Measurements from ENCODE around the gene EPS15. TPM values are rescaled to one million over a fixed set of nuclear protein-coding genes. Genes with fewer than 3 reads are reported as not detected.

Gene EPS15
- total RNA-seq, 1 experiment from 2014 or later, result 116 TPM

DNA sequence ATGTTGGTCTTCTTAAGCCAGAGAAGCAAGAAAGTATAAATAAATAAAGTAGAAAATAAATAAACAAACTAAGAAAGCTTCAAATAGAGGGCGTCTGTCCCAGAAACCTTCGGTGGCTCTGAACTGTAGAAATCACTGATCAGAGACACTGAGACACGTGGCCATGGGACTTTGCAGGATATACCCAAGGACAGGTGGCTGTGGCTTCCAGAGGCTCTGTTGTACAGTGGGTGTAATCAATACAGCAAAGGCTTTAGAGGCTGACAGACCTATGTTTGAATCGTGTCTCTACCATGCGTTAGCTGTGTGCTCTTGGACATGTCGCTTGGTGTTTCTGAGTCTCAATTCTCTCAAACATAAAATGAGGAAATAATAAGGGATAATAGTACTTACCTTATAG is 41.0 kb upstream of the EPS15 start:
- H3K9me3 ChIP-seq (ENCODE audit: low read length), result no peaks in the 10 kb centered on the region
- no peak overlapping the region for H3K4me3 ChIP-seq (ENCODE audit: low read length)
- H3K4me1 ChIP-seq (ENCODE audit: low read length), result no peaks in the 10 kb centered on the region
- no peak overlapping the region for H2AFZ ChIP-seq (ENCODE audit: low read length)
- H3K36me3 ChIP-seq (ENCODE audit: insufficient read depth, low read length), result no peaks in the 10 kb centered on the region
- no peaks in the 10 kb centered on the region for H3K27me3 ChIP-seq (ENCODE audit: low read length)
- H3K4me2 ChIP-seq (ENCODE audit: low read depth, low read length, poor library complexity, severe bottlenecking), result no peak overlapping the region
- no peaks in the 10 kb centered on the region for H3K9me2 ChIP-seq (replicated peaks; ENCODE audit: insufficient read depth, low read length)
- H3K9ac ChIP-seq (ENCODE audit: low read length), result no peak overlapping the region
- H3K27ac ChIP-seq (ENCODE audit: low read length), result no peak overlapping the region
- no peaks in the 10 kb centered on the region for H4K20me1 ChIP-seq (ENCODE audit: insufficient read depth, low read depth, low read length)
- no peaks in the 10 kb centered on the region for H3K79me2 ChIP-seq (ENCODE audit: low read length)
- no peak for DNase-seq

DNA sequence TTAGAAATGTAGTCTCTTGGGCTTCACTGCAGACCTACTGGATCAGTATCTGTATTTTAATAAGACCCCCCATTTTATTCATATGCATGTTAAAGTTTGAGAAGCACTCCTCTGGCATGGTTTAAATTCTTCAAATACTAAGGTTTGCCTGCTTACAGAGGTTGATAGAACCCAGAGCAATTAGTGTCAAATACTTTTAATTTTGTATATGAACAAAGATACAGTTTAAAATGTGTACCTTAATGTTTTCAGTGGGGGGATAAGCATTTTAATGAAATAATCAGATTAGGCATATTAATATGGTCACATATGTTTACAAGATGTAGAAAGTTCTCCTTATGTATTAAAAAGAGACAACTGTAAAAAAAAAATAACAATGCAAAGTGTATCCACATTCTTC is 40.4 kb upstream of the EPS15 start:
- H3K27ac ChIP-seq (ENCODE audit: low read length), result no peak overlapping the region
- no peaks in the 10 kb centered on the region for H3K27me3 ChIP-seq (ENCODE audit: low read length)
- H3K9me3 ChIP-seq (ENCODE audit: low read length), result no peaks in the 10 kb centered on the region
- H3K9me2 ChIP-seq (replicated peaks; ENCODE audit: insufficient read depth, low read length), result no peaks in the 10 kb centered on the region
- H3K9ac ChIP-seq (ENCODE audit: low read length), result no peak overlapping the region
- H3K4me1 ChIP-seq (ENCODE audit: low read length), result no peaks in the 10 kb centered on the region
- H2AFZ ChIP-seq (ENCODE audit: low read length), result no peak overlapping the region
- no peaks in the 10 kb centered on the region for H3K79me2 ChIP-seq (ENCODE audit: low read length)
- DNase-seq, result no peak
- H3K4me2 ChIP-seq (ENCODE audit: low read depth, low read length, poor library complexity, severe bottlenecking), result no peak overlapping the region
- no peak overlapping the region for H3K4me3 ChIP-seq (ENCODE audit: low read length)
- H4K20me1 ChIP-seq (ENCODE audit: insufficient read depth, low read depth, low read length), result no peaks in the 10 kb centered on the region
- H3K36me3 ChIP-seq (ENCODE audit: insufficient read depth, low read length), result no peaks in the 10 kb centered on the region

DNA sequence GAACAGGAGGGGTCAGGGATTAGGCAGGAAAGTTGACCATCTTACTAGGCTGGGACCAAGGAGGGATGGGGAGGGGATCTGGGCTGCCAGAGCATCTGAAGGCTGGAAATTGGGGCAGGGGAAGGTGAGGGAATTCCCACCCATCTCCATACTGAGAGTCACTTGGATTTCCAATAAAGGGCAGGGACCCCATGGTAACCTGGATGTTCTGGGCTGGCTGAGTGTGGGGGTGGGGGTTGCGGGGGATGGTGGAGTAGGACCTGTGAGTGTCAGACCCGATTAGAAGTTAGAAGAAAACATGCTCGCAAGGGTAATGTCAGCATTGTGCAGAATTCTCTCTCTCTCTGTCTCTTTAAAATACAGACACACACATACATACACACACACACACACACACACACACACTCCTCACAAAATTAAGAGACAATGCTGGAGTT is 40.0 kb upstream of the EPS15 start:
- Histone ChIP-seq H3K4me1 (ENCODE audit: low read length) (no peaks in the 10 kb centered on the region), H3K9me3 (ENCODE audit: low read length) (no peaks in the 10 kb centered on the region), H3K9me2 (replicated peaks; ENCODE audit: insufficient read depth, low read length) (no peaks in the 10 kb centered on the region), H3K27me3 (ENCODE audit: low read length) (no peaks in the 10 kb centered on the region), H3K4me3 (ENCODE audit: low read length) (no peak overlapping the region), H3K27ac (ENCODE audit: low read length) (no peak overlapping the region), H4K20me1 (ENCODE audit: insufficient read depth, low read depth, low read length) (no peaks in the 10 kb centered on the region), H3K79me2 (ENCODE audit: low read length) (no peaks in the 10 kb centered on the region), H3K4me2 (ENCODE audit: low read depth, low read length, poor library complexity, severe bottlenecking) (no peak overlapping the region), H3K36me3 (ENCODE audit: insufficient read depth, low read length) (no peaks in the 10 kb centered on the region), H3K9ac (ENCODE audit: low read length) (no peak overlapping the region), H2AFZ (ENCODE audit: low read length) (no peak overlapping the region)
- no peak for DNase-seq

DNA sequence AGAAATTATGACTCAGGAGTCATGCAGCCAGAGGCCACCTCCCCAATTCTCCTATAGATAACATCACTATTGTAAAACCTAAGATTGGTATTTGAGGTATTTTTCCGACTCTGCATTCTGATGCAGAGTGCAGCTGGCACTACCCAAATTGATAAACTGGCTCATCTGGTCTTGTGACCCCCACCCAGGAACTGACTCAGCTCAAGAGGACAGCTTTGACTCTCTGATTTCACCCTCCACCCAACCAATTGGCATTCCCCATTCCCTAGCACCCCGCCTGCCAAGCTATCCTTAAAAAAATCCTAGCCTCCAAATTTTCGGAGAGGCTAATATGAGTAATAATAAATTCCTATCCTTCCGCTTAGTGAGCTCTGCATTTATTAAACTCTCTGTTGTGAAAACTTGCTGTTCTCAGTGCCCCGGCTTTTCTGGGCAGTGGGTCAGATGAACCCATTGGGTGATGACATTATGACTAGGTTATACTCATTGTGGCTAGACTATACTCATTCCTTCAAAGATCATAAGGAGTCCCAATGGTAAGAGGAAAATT is 39.4 kb upstream of the EPS15 start:
- Histone ChIP-seq H3K4me3 (ENCODE audit: low read length) (no peak overlapping the region), H3K4me2 (ENCODE audit: low read depth, low read length, poor library complexity, severe bottlenecking) (no peak overlapping the region), H3K27ac (ENCODE audit: low read length) (no peak overlapping the region), H3K9me2 (replicated peaks; ENCODE audit: insufficient read depth, low read length) (no peaks in the 10 kb centered on the region), H3K9me3 (ENCODE audit: low read length) (no peaks in the 10 kb centered on the region), H3K36me3 (ENCODE audit: insufficient read depth, low read length) (no peaks in the 10 kb centered on the region), H3K27me3 (ENCODE audit: low read length) (no peaks in the 10 kb centered on the region), H4K20me1 (ENCODE audit: insufficient read depth, low read depth, low read length) (no peaks in the 10 kb centered on the region), H2AFZ (ENCODE audit: low read length) (no peak overlapping the region), H3K4me1 (ENCODE audit: low read length) (no peaks in the 10 kb centered on the region), H3K79me2 (ENCODE audit: low read length) (no peaks in the 10 kb centered on the region), H3K9ac (ENCODE audit: low read length) (no peak overlapping the region)
- no peak for DNase-seq

DNA sequence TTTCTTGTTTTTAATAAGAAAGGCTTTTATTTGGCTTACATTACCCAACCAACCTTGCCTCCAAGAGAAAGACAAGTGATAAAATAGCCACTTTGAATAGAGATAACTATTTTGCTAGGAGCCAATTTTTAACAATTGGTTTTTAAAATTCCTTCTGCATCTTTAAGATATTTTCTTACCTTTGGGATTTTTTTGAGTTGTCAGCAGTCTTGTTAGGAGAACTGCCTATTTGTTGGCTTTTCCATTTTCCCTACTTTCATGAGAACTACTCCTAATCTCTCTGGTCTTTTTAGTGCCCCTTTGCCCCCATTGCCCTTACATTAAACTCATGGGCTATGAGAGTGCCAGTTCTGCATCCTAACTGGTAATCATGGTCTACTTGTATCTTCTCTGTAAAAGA is 38.1 kb upstream of the EPS15 start:
- H3K9ac ChIP-seq (ENCODE audit: low read length), result no peak overlapping the region
- no peak overlapping the region for H3K4me2 ChIP-seq (ENCODE audit: low read depth, low read length, poor library complexity, severe bottlenecking)
- H3K27me3 ChIP-seq (ENCODE audit: low read length), result no peaks in the 10 kb centered on the region
- H3K9me3 ChIP-seq (ENCODE audit: low read length), result no peaks in the 10 kb centered on the region
- H4K20me1 ChIP-seq (ENCODE audit: insufficient read depth, low read depth, low read length), result no peaks in the 10 kb centered on the region
- H3K4me3 ChIP-seq (ENCODE audit: low read length), result no peak overlapping the region
- H3K9me2 ChIP-seq (replicated peaks; ENCODE audit: insufficient read depth, low read length), result no peaks in the 10 kb centered on the region
- H2AFZ ChIP-seq (ENCODE audit: low read length), result no peak overlapping the region
- no peaks in the 10 kb centered on the region; the same call in 1 of the 2 replicates for H3K36me3 ChIP-seq (ENCODE audit: insufficient read depth, low read length)
- H3K27ac ChIP-seq (ENCODE audit: low read length), result no peak overlapping the region
- no peaks in the 10 kb centered on the region for H3K79me2 ChIP-seq (ENCODE audit: low read length)
- no peak for DNase-seq
- no peaks in the 10 kb centered on the region for H3K4me1 ChIP-seq (ENCODE audit: low read length)

DNA sequence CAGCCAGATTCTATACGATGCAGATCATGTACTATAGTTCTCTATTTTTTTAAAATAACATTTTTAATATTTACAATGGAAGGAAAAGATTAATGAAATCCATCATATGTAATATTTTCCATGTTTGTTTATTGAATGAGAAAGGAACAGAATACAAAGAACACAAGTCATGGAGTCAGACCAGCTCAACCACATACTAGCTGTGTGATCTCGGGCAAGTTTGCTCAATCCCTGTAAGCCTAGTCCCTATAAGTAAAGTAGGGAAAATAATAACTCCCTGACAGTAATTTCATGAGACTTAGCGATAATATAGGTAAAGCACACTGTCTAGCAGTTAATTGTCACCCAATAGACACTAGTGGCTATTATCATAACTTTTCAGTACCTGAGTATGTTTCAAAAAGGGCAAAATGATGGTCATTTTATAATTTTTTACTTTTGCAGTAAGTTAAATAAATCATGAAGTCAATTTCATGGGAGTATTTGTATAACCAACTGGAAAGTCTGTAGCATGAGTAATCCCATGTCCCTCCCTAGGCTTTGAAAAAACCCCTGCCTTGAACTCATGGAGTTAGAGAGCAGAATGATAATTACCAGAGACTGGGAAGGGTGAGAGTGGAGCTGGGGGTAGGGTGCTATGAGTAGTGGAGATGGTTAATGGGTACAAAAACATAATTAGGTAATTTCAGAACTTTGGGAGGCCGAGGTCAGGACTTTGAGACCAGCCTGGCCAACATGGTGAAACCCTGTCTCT is 37.0 kb upstream of the EPS15 start:
- Histone ChIP-seq H3K27me3 (ENCODE audit: low read length) (no peaks in the 10 kb centered on the region), H4K20me1 (ENCODE audit: insufficient read depth, low read depth, low read length) (no peaks in the 10 kb centered on the region), H2AFZ (ENCODE audit: low read length) (no peak overlapping the region), H3K9me3 (ENCODE audit: low read length) (no peaks in the 10 kb centered on the region), H3K9me2 (replicated peaks; ENCODE audit: insufficient read depth, low read length) (no peaks in the 10 kb centered on the region), H3K79me2 (ENCODE audit: low read length) (no peaks in the 10 kb centered on the region), H3K36me3 (ENCODE audit: insufficient read depth, low read length) (no peaks in the 10 kb centered on the region; the same call in 1 of the 2 replicates), H3K4me2 (ENCODE audit: low read depth, low read length, poor library complexity, severe bottlenecking) (no peak overlapping the region), H3K4me3 (ENCODE audit: low read length) (no peak overlapping the region), H3K9ac (ENCODE audit: low read length) (no peak overlapping the region), H3K27ac (ENCODE audit: low read length) (no peak overlapping the region), H3K4me1 (ENCODE audit: low read length) (peaks cover 2% of the 10 kb centered on the region; the same call in 1 of the 2 replicates)
- DNase-seq, result no peak

DNA sequence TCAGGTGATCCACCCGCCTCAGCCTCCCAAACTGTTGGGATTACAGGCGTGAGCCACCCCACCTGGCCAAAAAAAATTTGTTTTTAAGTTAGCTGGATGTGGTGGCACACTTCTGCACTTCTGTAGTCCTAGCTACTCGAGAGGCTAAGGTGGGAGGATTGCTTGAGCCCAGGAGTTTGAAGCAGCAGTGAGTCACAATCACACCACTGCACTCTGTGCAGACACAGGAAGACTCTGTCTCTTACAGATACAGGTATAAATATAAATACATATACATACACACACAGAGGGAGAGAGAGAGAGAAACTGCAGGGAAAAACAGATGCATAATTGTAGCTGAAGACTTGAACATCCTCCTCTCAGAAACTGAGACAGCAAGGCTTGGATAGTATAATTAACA is 34.8 kb upstream of the EPS15 start:
- H3K4me3 ChIP-seq (ENCODE audit: low read length), result no peak overlapping the region
- no peak overlapping the region for H3K27ac ChIP-seq (ENCODE audit: low read length)
- no peaks in the 10 kb centered on the region for H4K20me1 ChIP-seq (ENCODE audit: insufficient read depth, low read depth, low read length)
- H3K4me2 ChIP-seq (ENCODE audit: low read depth, low read length, poor library complexity, severe bottlenecking), result no peak overlapping the region
- no peak overlapping the region for H2AFZ ChIP-seq (ENCODE audit: low read length)
- H3K36me3 ChIP-seq (ENCODE audit: insufficient read depth, low read length), result no peaks in the 10 kb centered on the region; the same call in 1 of the 2 replicates
- H3K27me3 ChIP-seq (ENCODE audit: low read length), result no peaks in the 10 kb centered on the region
- peaks cover 5% of the 10 kb centered on the region; the same call in 1 of the 2 replicates for H3K4me1 ChIP-seq (ENCODE audit: low read length)
- H3K9ac ChIP-seq (ENCODE audit: low read length), result no peak overlapping the region
- no peaks in the 10 kb centered on the region for H3K9me2 ChIP-seq (replicated peaks; ENCODE audit: insufficient read depth, low read length)
- no peak for DNase-seq
- no peaks in the 10 kb centered on the region for H3K9me3 ChIP-seq (ENCODE audit: low read length)
- no peaks in the 10 kb centered on the region for H3K79me2 ChIP-seq (ENCODE audit: low read length)

DNA sequence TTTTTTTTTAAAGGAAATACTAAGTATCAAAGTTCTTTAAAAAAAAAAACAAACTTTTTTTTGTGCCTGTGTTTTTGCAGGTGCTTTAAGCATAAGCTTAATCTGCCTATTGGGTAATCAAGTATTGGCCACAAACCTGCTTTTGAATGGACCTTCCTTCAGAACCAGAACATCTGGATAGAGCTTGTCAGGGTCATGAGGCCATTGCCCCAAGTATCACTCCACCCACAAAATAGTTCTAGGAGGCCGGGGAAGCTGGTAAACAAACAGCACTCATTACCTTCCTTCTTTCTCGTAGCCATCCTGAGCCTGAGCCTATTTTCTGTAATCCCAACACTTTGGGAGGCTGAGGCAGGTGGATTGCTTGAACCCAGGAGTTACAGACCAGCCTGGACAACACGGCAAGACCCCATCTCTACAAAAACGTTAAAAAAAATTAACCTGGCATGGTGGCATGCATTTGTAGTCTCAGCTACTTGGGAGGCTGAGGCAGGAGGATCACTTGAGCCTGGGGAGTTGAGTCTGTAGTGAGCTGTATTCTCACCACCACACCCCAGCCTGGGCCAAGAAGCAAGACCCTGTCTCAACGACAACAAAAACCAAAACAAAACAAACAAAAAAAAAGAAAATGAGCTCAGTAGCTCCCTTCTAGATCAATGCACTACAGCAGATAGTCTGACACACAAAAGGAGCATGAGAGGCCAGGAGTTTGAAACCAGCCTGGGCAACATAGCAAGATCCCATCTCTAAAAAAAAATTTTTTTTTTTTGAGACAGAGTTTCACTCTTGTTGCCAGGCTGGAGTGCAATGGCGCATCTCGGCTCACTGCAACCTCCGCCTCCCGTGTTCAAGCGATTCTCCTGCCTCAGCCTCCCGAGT is 34.1 kb upstream of the EPS15 start:
- H3K79me2 ChIP-seq (ENCODE audit: low read length), result no peaks in the 10 kb centered on the region
- no peak for DNase-seq
- no peaks in the 10 kb centered on the region for H3K27me3 ChIP-seq (ENCODE audit: low read length)
- peaks cover 5% of the 10 kb centered on the region; the same call in 1 of the 2 replicates for H3K4me1 ChIP-seq (ENCODE audit: low read length)
- no peaks in the 10 kb centered on the region for H3K9me3 ChIP-seq (ENCODE audit: low read length)
- H3K27ac ChIP-seq (ENCODE audit: low read length), result no peak overlapping the region
- no peaks in the 10 kb centered on the region for H3K9me2 ChIP-seq (replicated peaks; ENCODE audit: insufficient read depth, low read length)
- no peaks in the 10 kb centered on the region for H4K20me1 ChIP-seq (ENCODE audit: insufficient read depth, low read depth, low read length)
- no peak overlapping the region for H3K9ac ChIP-seq (ENCODE audit: low read length)
- no peaks in the 10 kb centered on the region; the same call in 1 of the 2 replicates for H3K36me3 ChIP-seq (ENCODE audit: insufficient read depth, low read length)
- no peak overlapping the region for H3K4me2 ChIP-seq (ENCODE audit: low read depth, low read length, poor library complexity, severe bottlenecking)
- H2AFZ ChIP-seq (ENCODE audit: low read length), result no peak overlapping the region
- no peak overlapping the region for H3K4me3 ChIP-seq (ENCODE audit: low read length)
